HepG2 (cell line): ENCODE results near the gene PRICKLE3. TPM values are rescaled to one million over a fixed set of nuclear protein-coding genes. Genes with fewer than 3 reads are reported as not detected.

Source experiments
- ATAC-seq: fragments of 200-7000 bp; cut with Tn5 transposase; 3 replicates; pipeline ENCODE4 v1.9.1; 2020; ENCODE audit warnings: mild to moderate bottlenecking, moderate library complexity
- BruUV-seq: library from RNA; stranded (reverse); fragments of 400-500 nt; replicated peaks from 2 replicates; lab custom pipeline; 2021; lab: Mats Ljungman, UMichigan
- CTCF ChIA-PET: fragments of 300-600 bp; formaldehyde crosslinking; extraction: SDS; loops from one replicate; lab custom pipeline; 2021; ENCODE audit warnings: low total read pairs, inconsistent platforms, low intra/inter-chr PET ratio; lab: Yijun Ruan, JAX
- POLR2A ChIA-PET: fragments of 350-600 bp; sonication (Branson Sonifier 250); formaldehyde crosslinking; loops from one replicate; lab custom pipeline; 2020; ENCODE audit warnings: antibody characterized with exemption, inconsistent platforms; lab: Yijun Ruan, JAX
- DNase-seq: peaks from one replicate; pipeline ENCODE4 v3.0.0-alpha.2; 2015; ENCODE audit warnings: low spot score
- FAIRE-seq: peaks from 3 replicates; lab custom pipeline; 2011; peaks lifted over from hg19 to GRCh38; lab: Jason Lieb, UNC
- H2AFZ ChIP-seq: one replicate; pipeline ENCODE4 v1.6.1; 2011; ENCODE audit warnings: low read length, inconsistent platforms
- H3K27ac ChIP-seq: fragments of 300-600 bp; 3 replicates; pipeline ENCODE4 v1.8.0; 2011; ENCODE audit warnings: mixed run types, mild to moderate bottlenecking, mixed read lengths, low read length, inconsistent platforms; ENCODE audit not compliant: insufficient read depth; ENCODE audit errors: extremely low read length
- H3K27me3 ChIP-seq, 2 experiments: fragments of 200-600 bp in 1 of 2; 2 replicates in 1 of 2; 3 replicates in 1 of 2; pipeline versions ENCODE4 v1.6.0 to v1.8.0; 2011; ENCODE audit warnings: low read length in 2 of 2, mild to moderate bottlenecking in 2 of 2, moderate library complexity in 2 of 2, inconsistent platforms in 1 of 2; ENCODE audit not compliant: insufficient read depth in 2 of 2, control insufficient read depth in 1 of 2
- H3K36me3 ChIP-seq, 2 experiments: fragments of 200-600 bp in 1 of 2; replicated peaks in 1 of 2; 2 replicates in 1 of 2; 3 replicates in 1 of 2; pipeline versions ENCODE4 v1.5.1 to v1.8.0; 2011; ENCODE audit warnings: low read length in 2 of 2, inconsistent platforms in 1 of 2; ENCODE audit not compliant: insufficient read depth in 2 of 2, control insufficient read depth in 1 of 2
- H3K4me1 ChIP-seq: 2 replicates; pipeline ENCODE4 v1.5.1; 2012; ENCODE audit warnings: low read length, inconsistent platforms; ENCODE audit not compliant: insufficient read depth
- H3K4me2 ChIP-seq: 2 replicates; pipeline ENCODE4 v1.6.0; 2011; ENCODE audit warnings: low read depth, low read length, inconsistent platforms
- H3K4me3 ChIP-seq, 3 experiments: fragments of 200-600 bp in 1 of 3; sonication (generic), shearing (Covaris generic) in 1 of 3; replicated peaks in 1 of 3; 2 replicates each; pipeline ENCODE4 v1.5.1; 2011 to 2016; ENCODE audit warnings: low read length in 3 of 3, inconsistent platforms in 2 of 3, low read depth in 2 of 3, mild to moderate bottlenecking in 2 of 3, control low read depth in 1 of 3, mixed read lengths in 1 of 3; ENCODE audit not compliant: insufficient read depth in 1 of 3
- H3K79me2 ChIP-seq: one replicate; pipeline ENCODE4 v1.6.1; 2011; ENCODE audit warnings: low read length, inconsistent platforms; ENCODE audit not compliant: insufficient read depth
- H3K9ac ChIP-seq: 2 replicates; pipeline ENCODE4 v1.6.0; 2011; ENCODE audit warnings: mild to moderate bottlenecking, low read depth, low read length, inconsistent platforms; ENCODE audit not compliant: insufficient read depth
- H3K9me3 ChIP-seq: 2 replicates; pipeline ENCODE4 v1.5.1; 2012; ENCODE audit warnings: mild to moderate bottlenecking, low read length
- H4K20me1 ChIP-seq: 2 replicates; pipeline ENCODE4 v1.6.0; 2011; ENCODE audit warnings: inconsistent platforms, mild to moderate bottlenecking, low read length, moderate library complexity; ENCODE audit not compliant: insufficient read depth
- ELF3 ChIP-seq: IDR thresholded peaks from 2 replicates; pipeline ENCODE4 v1.6.1; 2016; ENCODE audit warnings: missing genetic modification reagents, missing compliant biosample characterization
- GATAD1 ChIP-seq: IDR thresholded peaks from 2 replicates; pipeline ENCODE4 v1.6.1; 2016; ENCODE audit warnings: missing genetic modification reagents, missing compliant biosample characterization
- IKZF1 ChIP-seq: fragments of 450-650 bp; IDR thresholded peaks from 2 replicates; pipeline ENCODE4 v1.7.1; 2016
- MNT ChIP-seq: fragments of 450-650 bp; IDR thresholded peaks from 2 replicates; pipeline ENCODE4 v1.6.1; 2016
- ZBTB39 ChIP-seq: sonication (generic); formaldehyde crosslinking; IDR thresholded peaks from 2 replicates; pipeline ENCODE4 v1.5.0; 2020; ENCODE audit warnings: missing genetic modification reagents
- ZNF503 ChIP-seq: sonication (generic); formaldehyde crosslinking; IDR thresholded peaks from 2 replicates; pipeline ENCODE4 v1.4.0; 2020; ENCODE audit warnings: missing genetic modification reagents
- ZNF574 ChIP-seq: sonication (generic); formaldehyde crosslinking; IDR thresholded peaks from 2 replicates; pipeline ENCODE4 v1.4.0; 2020; ENCODE audit warnings: missing genetic modification reagents
- ZNF589 ChIP-seq: sonication (generic); formaldehyde crosslinking; conservative IDR thresholded peaks from 2 replicates; pipeline ENCODE4 v1.8.0; 2022; ENCODE audit warnings: mild to moderate bottlenecking, moderate library complexity, missing genetic modification reagents
- WGBS: methylation state at CpG from one replicate; pipeline ENCODE4 v1.1.6; 2017; ENCODE audit warnings: low lambda C conversion rate; 5-methylcytosine and 5-hydroxymethylcytosine counted together
- in situ Hi-C: cut with HindIII; loops from 2 replicates; pipeline ENCODE4 v1.10.0; 2017; ENCODE audit warnings: low pct_unique_long_range_greater_than_20kb; ENCODE audit not compliant: extremely low pct_ligation_motif_present
- intact Hi-C: fragments of 100-400 bp; cut with micrococcal nuclease; formaldehyde crosslinking; loops from one replicate; pipeline ENCODE4 v1.10.0; 2022; ENCODE audit not compliant: unreplicated experiment
- polyA plus RNA-seq, 8 experiments: library from polyadenylated mRNA; depleted of rRNA in 3 of 8; stranded (reverse) in 7 of 8; unstranded in 1 of 8; fragments of >200 nt; fragmentation: Illumina TruSeq in 4 of 8; extraction: Trizol in 4 of 8; gene quantifications; 2 replicates each; pipeline versions ENCODE4 v1.2.1 to v1.2.3, GENCODE V29; 2011 to 2016; ENCODE audit warnings: low read depth in 4 of 8, missing spikeins in 1 of 8, mixed read lengths in 1 of 8; ENCODE audit not compliant: insufficient read depth in 1 of 8
- total RNA-seq, 5 experiments: library from RNA; depleted of rRNA; stranded (reverse); fragments of >200 nt; fragmentation: Illumina TruSeq; extraction: Trizol; gene quantifications; 2 replicates each; pipeline ENCODE4 v1.2.3, GENCODE V29; 2016; ENCODE audit warnings: low read depth in 1 of 5

The PRICKLE3 gene
- total and polyA plus RNA-seq, 2 of the 13 experiments (the other 11 are each of a cell fraction or from before 2014, with no cell fraction given), result 2.6 TPM

GRCh38 chrX:49139713-49140112 is 46.5 kb downstream of the PRICKLE3 start:
- Histone ChIP-seq H3K27ac (no peak overlapping the region), H3K4me3 (no peak overlapping the region), H3K4me1 (peaks cover 20% of the 10 kb centered on the region), H3K79me2 (no peaks in the 10 kb centered on the region), H3K4me2 (no peak overlapping the region), H3K36me3 (no peaks in the 10 kb centered on the region), H3K27me3 (no peaks in the 10 kb centered on the region), H3K9me3 (peaks cover 22% of the 10 kb centered on the region), H2AFZ (no peak overlapping the region), H3K9ac (no peak overlapping the region), H4K20me1 (no peaks in the 10 kb centered on the region)
- BruUV-seq, result no TSS peak
- CTCF ChIA-PET, result no interaction called here
- TF ChIP-seq ZNF589 (CRISPR knock-in tag) (no peak), IKZF1 (no peak), ELF3 (CRISPR knock-in tag) (peak; percentile 54; the same call in 1 of the 2 replicates)
- peak; percentile 24 for DNase-seq
- WGBS, result 69% methylated on average over 1 of the region's 4 CpGs
- intact Hi-C loops (no loop called here), in situ Hi-C loops (no loop called here)
- POLR2A ChIA-PET, result no interaction called here
- FAIRE-seq, result no peak
- no peak for ATAC-seq

- H3K9ac ChIP-seq, result 0 out of 2 replicates have a peak overlapping the region, but pooled peaks have one; percentile 8
- ATAC-seq (no peak; the same call in 2 of the 3 replicates), DNase-seq (peak; percentile 70), FAIRE-seq (no peak)
- in situ Hi-C loops, result no loop called here
- H3K4me1 ChIP-seq, result peaks cover 7% of the 10 kb centered on the region
- peak overlapping the region; percentile 3; the same call in 1 of the 2 replicates for H3K4me2 ChIP-seq
- H3K79me2 ChIP-seq, result no peaks in the 10 kb centered on the region
- H3K27me3 ChIP-seq, result no peaks in the 10 kb centered on the region
- H3K4me3 ChIP-seq, result no peak overlapping the region
- intact Hi-C loops, result no loop called here
- 64% methylated on average over 1 of the region's 1 CpG for WGBS
- H2AFZ ChIP-seq, result no peak overlapping the region
- H3K27ac ChIP-seq, result peak overlapping the region; percentile 40
- H3K36me3 ChIP-seq, result no peaks in the 10 kb centered on the region
- BruUV-seq, result no TSS peak
- no peaks in the 10 kb centered on the region for H4K20me1 ChIP-seq
- ChIA-PET POLR2A (interaction anchor here (0.7 kb wide), 1 partner anchor 582 kb away, joined by 3 read pairs; no protein-coding TSS in a partner anchor), CTCF (no interaction called here)
- H3K9me3 ChIP-seq, result peaks cover 22% of the 10 kb centered on the region
- TF ChIP-seq ZBTB39 (CRISPR knock-in tag) (no peak), MNT (no peak), ZNF503 (CRISPR knock-in tag) (no peak), ZNF574 (CRISPR knock-in tag) (no peak), GATAD1 (no peak)
Measured at GRCh38 chrX:49137492-49137891, 48.7 kb downstream of the PRICKLE3 start.
